ENCODE data around the gene SMCO1. TPM values are rescaled to one million over a fixed set of nuclear protein-coding genes. Genes with fewer than 3 reads are reported as not detected.

The SMCO1 gene
- total and polyA plus RNA-seq, 8 donors, result not detected

- no peaks in the 10 kb centered on the region for H3K36me3 ChIP-seq
- H3K27me3 ChIP-seq, result no peaks in the 10 kb centered on the region
- TF ChIP-seq POLR2A (IDR thresholded peaks at IDR 0.05) (no peak), EP300 (IDR thresholded peaks at IDR 0.05) (no peak), CTCF (IDR thresholded peaks at IDR 0.05) (no peak), POLR2AphosphoS5 (IDR thresholded peaks at IDR 0.05) (no peak)
- H3K27ac ChIP-seq, result no peak overlapping the region
- H3K4me1 ChIP-seq, result no peaks in the 10 kb centered on the region
- WGBS, 5 donors, result 78 to 83% (median 79%) methylated on average over 5 of the region's 5 CpGs
- H3K4me3 ChIP-seq, result no peak overlapping the region
- intact Hi-C loops (cut with DNase I; ENCODE audit: low total_unique reads), result loop anchor here (10.0 kb wide), 1 partner anchor 265 kb away; no protein-coding TSS in a partner anchor
- peak in 1 of 2 donors; percentile 20 for DNase-seq
- peaks cover 14 to 62% (median 45%) of the 10 kb centered on the region in 4 donors for H3K9me3 ChIP-seq
These were observed 4.6 kb upstream of the SMCO1 start for GRCh38 chr3:196519718-196520082.

GRCh38 chr3:196518966-196519717, 4.0 kb upstream of the SMCO1 start:
- intact Hi-C loops (cut with DNase I; ENCODE audit: low total_unique reads), result loop anchor here (10.0 kb wide), 1 partner anchor 264 kb away; no protein-coding TSS in a partner anchor
- Histone ChIP-seq H3K36me3 (no peaks in the 10 kb centered on the region), H3K27me3 (no peaks in the 10 kb centered on the region), H3K27ac (no peak overlapping the region), H3K4me3 (no peak overlapping the region), H3K4me1 (no peaks in the 10 kb centered on the region), H3K9me3 (peaks cover 14 to 62% (median 45%) of the 10 kb centered on the region in 4 donors)
- TF ChIP-seq EP300 (IDR thresholded peaks at IDR 0.05), result no peak
- peak in 3 of 7 experiments; percentile 21 to 47 (median 40) for TF ChIP-seq CTCF (IDR thresholded peaks at IDR 0.05)
- TF ChIP-seq POLR2AphosphoS5 (IDR thresholded peaks at IDR 0.05), result no peak
- no peak for TF ChIP-seq POLR2A (IDR thresholded peaks at IDR 0.05)
- peak; percentile 40 to 67 for DNase-seq
- 38 to 57% (median 46%) methylated on average over 12 of the region's 12 CpGs for WGBS, 5 donors

GRCh38 chr3:196517919-196518318, 2.8 kb upstream of the SMCO1 start:
- TF ChIP-seq EP300 (IDR thresholded peaks at IDR 0.05), result no peak
- TF ChIP-seq POLR2AphosphoS5 (IDR thresholded peaks at IDR 0.05), result no peak
- TF ChIP-seq CTCF (IDR thresholded peaks at IDR 0.05), result no peak
- no peak for TF ChIP-seq POLR2A (IDR thresholded peaks at IDR 0.05)
- Histone ChIP-seq H3K9me3 (peaks cover 14 to 62% (median 45%) of the 10 kb centered on the region in 4 donors), H3K27ac (no peak overlapping the region), H3K27me3 (no peaks in the 10 kb centered on the region), H3K4me3 (no peak overlapping the region), H3K36me3 (no peaks in the 10 kb centered on the region), H3K4me1 (no peaks in the 10 kb centered on the region)
- intact Hi-C loops (cut with DNase I; ENCODE audit: low total_unique reads), result loop anchor here (10.0 kb wide), 1 partner anchor 263 kb away; no protein-coding TSS in a partner anchor
- 55 to 69% (median 64%) methylated on average over 2 of the region's 2 CpGs for WGBS, 5 donors
- DNase-seq, result peak in 1 of 2 donors; percentile 38

GRCh38 chr3:196517162-196517800, 2.1 kb upstream of the SMCO1 start:
- intact Hi-C loops (cut with DNase I; ENCODE audit: low total_unique reads), result loop anchor here (10.0 kb wide), 1 partner anchor 262 kb away; no protein-coding TSS in a partner anchor
- Histone ChIP-seq H3K27me3 (no peaks in the 10 kb centered on the region), H3K27ac (no peak overlapping the region), H3K4me1 (no peaks in the 10 kb centered on the region), H3K4me3 (no peak overlapping the region), H3K36me3 (no peaks in the 10 kb centered on the region), H3K9me3 (peaks cover 14 to 56% (median 44%) of the 10 kb centered on the region in 4 donors)
- TF ChIP-seq CTCF (IDR thresholded peaks at IDR 0.05) (no peak), POLR2AphosphoS5 (IDR thresholded peaks at IDR 0.05) (no peak), EP300 (IDR thresholded peaks at IDR 0.05) (no peak), POLR2A (IDR thresholded peaks at IDR 0.05) (no peak)
- 78 to 93% (median 91%) methylated on average over 2 of the region's 2 CpGs for WGBS, 5 donors
- DNase-seq, result no peak

All from stomach (tissue), 9 donors.